HG03108 (cell line): ENCODE data around the gene CAPN9.
"Not testable (repeated sequence)": the region's sequence is repeated elsewhere in the genome, so short reads cannot be mapped to it uniquely, and the experiment has no call there.

Experiments
- ATAC-seq: cut with Tn5 transposase; IDR thresholded peaks from one replicate; pipeline ENCODE4 v1.9.1; 2021; ENCODE audit warnings: moderate library complexity; ENCODE audit not compliant: unreplicated experiment

CAPN9 gene

GRCh38 chr1:230747127-230747730 lies at the start of gene CAPN9:
Gene CAPN9, plus strand, starts transcription at chr1:230747388. Its CDS starts 109 bp downstream, at chr1:230747497.
- ATAC-seq: no peak

GRCh38 chr1:230698130-230698529 lies 49.1 kb upstream of the CAPN9 start:
- no peak for ATAC-seq

GRCh38 chr1:230698964-230699363 lies 48.2 kb upstream of the CAPN9 start:
- not testable (repeated sequence) for ATAC-seq

- no peak for ATAC-seq
Observed at GRCh38 chr1:230699716-230700115, 47.5 kb upstream of the CAPN9 start.

GRCh38 chr1:230700132-230700531 lies 47.1 kb upstream of the CAPN9 start:
- no peak for ATAC-seq

GRCh38 chr1:230701434-230701833 lies 45.8 kb upstream of the CAPN9 start:
- ATAC-seq: no peak

GRCh38 chr1:230701895-230702768 lies 45.1 kb upstream of the CAPN9 start:
- ATAC-seq: no peak

- no peak for ATAC-seq
Observed at GRCh38 chr1:230702934-230703678, 44.1 kb upstream of the CAPN9 start.

GRCh38 chr1:230703679-230704385 lies 43.4 kb upstream of the CAPN9 start:
- no peak for ATAC-seq

- ATAC-seq: no peak
Observed at GRCh38 chr1:230704830-230705229, 42.4 kb upstream of the CAPN9 start.

GRCh38 chr1:230705289-230706019 lies 41.7 kb upstream of the CAPN9 start:
- no peak for ATAC-seq

GRCh38 chr1:230706020-230706699 lies 41.0 kb upstream of the CAPN9 start:
- no peak for ATAC-seq

- no peak for ATAC-seq
Observed at GRCh38 chr1:230706887-230707731, 40.1 kb upstream of the CAPN9 start.

GRCh38 chr1:230707732-230708630 lies 39.2 kb upstream of the CAPN9 start:
- ATAC-seq: no peak

GRCh38 chr1:230708631-230709580 lies 38.3 kb upstream of the CAPN9 start:
- ATAC-seq: no peak

- ATAC-seq: no peak
Observed at GRCh38 chr1:230709619-230710542, 37.3 kb upstream of the CAPN9 start.
